COR-L47 (cell line): ENCODE results near the gene PLA1A.
"Not testable (repeated sequence)": the region's sequence is repeated elsewhere in the genome, so short reads cannot be mapped to it uniquely, and the experiment has no call there.

Experiments
- DNase-seq: peaks from one replicate; lab custom pipeline; 2025; lab: John Stamatoyannopoulos, UW

PLA1A gene

GRCh38 chr3:119664370-119664769, 66.7 kb downstream of the PLA1A start:
- DNase-seq: no peak

GRCh38 chr3:119664850-119665379, 67.2 kb downstream of the PLA1A start:
- DNase-seq: no peak

- DNase-seq: no peak
These were observed 68.4 kb downstream of the PLA1A start for GRCh38 chr3:119665954-119666559.

- no peak for DNase-seq
These were observed 72.4 kb downstream of the PLA1A start for GRCh38 chr3:119669906-119670570.

DNA sequence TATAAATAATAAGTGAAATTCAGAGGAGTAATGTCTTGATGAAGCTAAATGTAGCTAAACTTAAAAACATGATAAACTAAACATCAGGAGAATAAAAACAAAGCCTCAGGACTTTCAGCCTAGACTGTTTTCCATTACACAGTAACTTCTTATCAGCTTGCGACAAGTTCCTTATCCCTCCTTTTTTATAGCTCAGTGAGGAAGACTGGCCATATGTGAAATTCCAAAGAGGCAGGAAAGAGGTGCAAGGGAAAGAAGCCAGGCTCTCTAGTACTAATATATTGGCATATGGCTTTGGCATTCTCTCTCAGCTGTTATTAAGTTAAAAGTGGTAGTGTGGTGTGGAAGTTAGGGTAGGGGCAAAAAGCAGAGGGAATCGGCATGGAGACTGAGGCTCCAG, 75.1 kb downstream of the PLA1A start:
- no peak for DNase-seq

- no peak for DNase-seq
These were observed 76.2 kb downstream of the PLA1A start for GRCh38 chr3:119673875-119674274.

DNA sequence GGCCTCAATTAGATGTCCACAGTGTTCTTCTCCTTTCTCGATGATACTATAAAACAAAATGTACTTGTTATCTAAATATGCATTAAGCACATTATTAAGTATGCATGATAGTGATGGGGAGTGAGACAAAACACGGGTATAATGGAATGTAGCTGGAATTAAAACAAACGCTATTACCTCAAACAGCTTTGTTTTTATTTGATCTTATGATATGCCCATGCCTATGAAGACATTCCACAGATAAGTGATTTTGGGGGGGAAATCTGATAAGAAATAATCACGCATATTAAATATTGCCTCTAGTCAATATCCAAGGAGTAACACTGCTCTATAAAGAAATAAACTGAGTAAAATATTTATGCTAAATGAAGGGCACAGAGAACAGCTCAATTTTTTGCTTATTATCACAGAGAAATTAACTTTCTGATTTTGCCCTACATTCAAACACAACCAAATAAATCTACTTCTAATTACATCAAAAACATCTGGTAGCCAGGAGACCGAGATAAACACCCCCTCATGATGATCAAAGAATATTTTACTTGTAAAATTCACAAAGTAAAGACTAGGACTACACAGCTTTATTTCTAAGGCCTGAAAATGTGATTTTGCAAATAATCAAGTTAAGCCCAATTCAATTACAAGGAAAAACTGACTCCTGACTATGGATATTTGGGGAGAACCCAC, 77.6 kb downstream of the PLA1A start:
- DNase-seq: no peak

DNA sequence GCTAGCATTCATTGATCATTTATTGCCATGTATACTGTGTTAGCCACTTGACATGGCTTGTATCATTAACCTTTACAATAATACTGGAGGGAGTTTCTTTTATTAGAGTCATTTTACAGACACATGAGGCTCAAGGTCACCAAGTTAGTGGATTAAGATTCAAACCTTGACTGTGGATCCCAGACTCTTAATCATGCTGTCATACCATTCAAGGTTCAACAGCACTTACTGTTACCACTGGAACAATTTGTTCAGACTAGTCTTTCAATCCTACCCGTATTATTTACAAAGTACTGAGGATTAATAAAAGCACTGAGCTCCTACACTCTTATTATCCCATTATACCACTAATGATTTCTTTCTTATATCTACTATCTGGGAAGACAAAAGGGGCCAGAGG, 78.3 kb downstream of the PLA1A start:
- no peak for DNase-seq

DNA sequence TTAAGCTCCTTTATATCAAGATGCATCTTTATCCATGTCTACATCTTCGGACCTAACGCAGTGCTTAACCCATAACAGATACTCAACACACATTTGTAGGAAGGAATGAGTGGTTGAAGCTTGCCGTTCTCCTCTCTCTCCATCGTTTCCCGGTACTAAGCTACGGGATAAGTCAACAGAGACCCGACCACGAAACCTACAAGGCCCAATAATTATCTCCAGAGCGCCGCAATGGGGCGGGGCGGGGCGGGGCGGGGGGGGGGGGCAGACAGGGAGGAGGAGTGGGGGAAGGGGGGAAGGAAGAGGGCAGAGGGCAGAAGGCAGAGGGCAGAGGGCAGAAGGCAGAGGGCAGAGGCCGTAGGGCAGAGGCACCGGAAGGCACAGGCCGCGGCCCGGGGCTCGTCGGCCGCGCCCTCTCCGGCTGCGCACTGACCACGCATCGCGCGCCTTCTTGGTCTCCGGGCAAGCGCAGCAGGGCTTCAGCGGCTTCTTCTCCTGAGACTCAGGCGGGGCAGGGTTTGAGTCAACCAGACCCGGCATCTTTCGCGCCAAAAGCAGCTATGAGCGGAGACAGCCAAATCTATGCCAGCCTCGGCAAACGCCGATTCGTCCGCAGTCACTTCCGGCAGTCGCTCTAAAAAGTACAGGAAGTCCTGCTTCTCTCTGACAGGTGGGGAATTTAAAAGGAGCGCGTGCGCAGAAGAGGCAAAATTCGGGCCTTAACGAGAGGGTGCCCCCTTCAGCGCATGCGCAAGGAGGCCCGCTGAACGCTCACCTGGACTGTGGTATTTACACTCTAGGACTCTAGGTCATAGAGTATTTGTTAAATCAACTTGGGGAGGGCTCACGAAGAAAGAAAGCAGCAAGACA, 79.3 kb downstream of the PLA1A start, which contains the start of gene COX17:
Gene COX17 (minus strand): TSS at position 636 of the 870 bp plus-strand sequence. CDS start 96 bp downstream, at position 540.
- peak; percentile 99 for DNase-seq

- DNase-seq: no peak
These were observed 79.9 kb downstream of the PLA1A start for GRCh38 chr3:119677641-119677934.

GRCh38 chr3:119678209-119678608, 80.5 kb downstream of the PLA1A start:
- DNase-seq: not testable (repeated sequence)
